ENCODE measurements around the gene MTFR1L. TPM values are rescaled to one million over a fixed set of nuclear protein-coding genes. Genes with fewer than 3 reads are reported as not detected.

MTFR1L gene
- total and polyA plus RNA-seq, 9 of the 15 experiments (the other 6 are each of a cell fraction or from before 2014, with no cell fraction given) = 41.4 to 98.5 (median 53.7) TPM

DNA sequence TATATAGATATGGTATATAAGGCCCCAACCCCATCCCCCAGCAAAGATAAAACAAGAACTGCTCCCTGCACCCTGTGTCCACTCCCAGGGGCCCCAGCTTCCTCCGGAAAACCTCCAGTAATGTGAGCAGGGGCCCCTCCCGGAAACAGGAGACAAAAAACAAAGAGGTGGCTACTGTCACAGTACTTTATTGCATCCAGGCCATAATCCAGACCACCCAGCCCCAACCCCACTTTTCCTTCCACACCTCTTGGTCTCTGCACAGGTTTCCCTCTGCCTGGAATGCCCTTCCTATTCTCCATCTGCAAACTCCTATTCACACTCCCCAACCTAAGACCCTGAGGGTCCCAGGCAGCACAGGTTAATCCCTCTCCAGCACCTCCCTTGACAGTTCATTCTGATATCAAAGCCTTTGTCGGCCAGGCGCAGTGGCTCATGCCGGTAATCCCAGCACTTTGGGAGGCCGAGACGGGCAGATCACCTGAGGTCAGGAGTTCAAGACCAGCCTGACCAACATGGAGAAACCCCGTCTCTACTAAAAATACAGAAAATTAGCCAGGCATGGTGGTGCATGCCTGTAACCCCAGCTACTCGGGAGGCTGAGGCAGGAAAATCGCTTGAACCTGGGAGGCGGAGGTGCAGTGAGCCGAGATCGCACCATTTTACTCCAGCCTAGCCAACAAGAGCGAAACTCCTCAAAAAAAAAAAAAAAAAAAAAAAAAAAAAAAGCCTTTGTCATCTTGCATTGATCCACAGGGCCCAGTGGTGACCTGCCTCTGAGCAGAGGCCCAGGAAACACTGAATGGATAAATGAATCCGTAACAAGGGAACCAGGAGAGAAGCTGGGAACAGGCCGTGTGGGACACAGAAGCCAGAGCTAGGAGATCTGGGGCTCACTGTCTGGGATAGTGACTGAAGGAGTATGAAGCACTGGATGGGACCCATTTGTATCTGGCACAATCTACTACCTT lies 41.8 kb downstream of the MTFR1L start (continued):
- TF ChIP-seq, protein P1, sequence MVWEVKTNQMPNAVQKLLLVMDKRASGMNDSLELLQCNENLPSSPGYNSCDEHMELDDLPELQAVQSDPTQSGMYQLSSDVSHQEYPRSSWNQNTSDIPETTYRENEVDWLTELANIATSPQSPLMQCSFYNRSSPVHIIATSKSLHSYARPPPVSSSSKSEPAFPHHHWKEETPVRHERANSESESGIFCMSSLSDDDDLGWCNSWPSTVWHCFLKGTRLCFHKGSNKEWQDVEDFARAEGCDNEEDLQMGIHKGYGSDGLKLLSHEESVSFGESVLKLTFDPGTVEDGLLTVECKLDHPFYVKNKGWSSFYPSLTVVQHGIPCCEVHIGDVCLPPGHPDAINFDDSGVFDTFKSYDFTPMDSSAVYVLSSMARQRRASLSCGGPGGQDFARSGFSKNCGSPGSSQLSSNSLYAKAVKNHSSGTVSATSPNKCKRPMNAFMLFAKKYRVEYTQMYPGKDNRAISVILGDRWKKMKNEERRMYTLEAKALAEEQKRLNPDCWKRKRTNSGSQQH (CRISPR knock-in tag; IDR thresholded peaks at IDR 0.05) = no peak; the same call in 1 of the 2 replicates
- TF ChIP-seq SLC30A9 (CRISPR knock-in tag; IDR thresholded peaks at IDR 0.05) (no peak), KLF10 (CRISPR knock-in tag; IDR thresholded peaks at IDR 0.05) (no peak), SIN3A (IDR thresholded peaks at IDR 0.05; ENCODE audit: borderline replicate concordance in 2 of 2, control insufficient read depth in 1 of 2, low read depth in 2 of 2, low read length in 2 of 2) (no peak; a peak in 1 of 4 replicates), IRF2 (CRISPR knock-in tag; IDR thresholded peaks at IDR 0.05) (no peak), BRCA1 (IDR thresholded peaks at IDR 0.05) (no peak), BRCA1 (CRISPR knock-in tag; IDR thresholded peaks at IDR 0.05) (no peak), TAF9B (IDR thresholded peaks at IDR 0.05; ENCODE audit: partially characterized antibody) (no peak), PHF20 (IDR thresholded peaks at IDR 0.05; ENCODE audit: partially characterized antibody) (peak; percentile 61), CBFB (CRISPR knock-in tag; IDR thresholded peaks at IDR 0.05) (no peak), FOXK1 (CRISPR knock-in tag; IDR thresholded peaks at IDR 0.05; ENCODE audit: borderline replicate concordance) (no peak; the same call in 1 of the 2 replicates), RB1 (IDR thresholded peaks at IDR 0.05; ENCODE audit: low read depth) (no peak; the same call in 1 of the 2 replicates), CAMTA2 (CRISPR knock-in tag; conservative IDR thresholded peaks at IDR 0.05) (no peak), ZNF41 (CRISPR knock-in tag; conservative IDR thresholded peaks at IDR 0.05) (no peak), POLR2A (conservative IDR thresholded peaks at IDR 0.05) (0 out of 2 replicates have a peak, but pooled peaks have one; percentile 43), TFAM (CRISPR knock-in tag; conservative IDR thresholded peaks at IDR 0.05) (no peak), PML (IDR thresholded peaks at IDR 0.05; ENCODE audit: low read length) (peak; percentile 21; the same call in 1 of the 2 replicates), MECOM (CRISPR knock-in tag; IDR thresholded peaks at IDR 0.05) (no peak), ZNF3 (CRISPR knock-in tag; IDR thresholded peaks at IDR 0.05) (no peak), ZNF507 (tag; conservative IDR thresholded peaks at IDR 0.05) (no peak), HNRNPL (IDR thresholded peaks at IDR 0.05; ENCODE audit: low read depth, low read length) (no peak), NR1H2 (CRISPR knock-in tag; IDR thresholded peaks at IDR 0.05) (no peak), CHCHD3 (CRISPR knock-in tag; IDR thresholded peaks at IDR 0.05) (no peak), CBX5 (IDR thresholded peaks at IDR 0.05; ENCODE audit: borderline replicate concordance, low read depth) (no peak), CHD2 (IDR thresholded peaks at IDR 0.05; ENCODE audit: low read depth, low read length) (no peak), ESRRA (IDR thresholded peaks at IDR 0.05; ENCODE audit: borderline replicate concordance, low read depth) (no peak), GABPB2 (CRISPR knock-in tag; conservative IDR thresholded peaks at IDR 0.05) (no peak)
- TF ChIP-seq, protein P2, sequence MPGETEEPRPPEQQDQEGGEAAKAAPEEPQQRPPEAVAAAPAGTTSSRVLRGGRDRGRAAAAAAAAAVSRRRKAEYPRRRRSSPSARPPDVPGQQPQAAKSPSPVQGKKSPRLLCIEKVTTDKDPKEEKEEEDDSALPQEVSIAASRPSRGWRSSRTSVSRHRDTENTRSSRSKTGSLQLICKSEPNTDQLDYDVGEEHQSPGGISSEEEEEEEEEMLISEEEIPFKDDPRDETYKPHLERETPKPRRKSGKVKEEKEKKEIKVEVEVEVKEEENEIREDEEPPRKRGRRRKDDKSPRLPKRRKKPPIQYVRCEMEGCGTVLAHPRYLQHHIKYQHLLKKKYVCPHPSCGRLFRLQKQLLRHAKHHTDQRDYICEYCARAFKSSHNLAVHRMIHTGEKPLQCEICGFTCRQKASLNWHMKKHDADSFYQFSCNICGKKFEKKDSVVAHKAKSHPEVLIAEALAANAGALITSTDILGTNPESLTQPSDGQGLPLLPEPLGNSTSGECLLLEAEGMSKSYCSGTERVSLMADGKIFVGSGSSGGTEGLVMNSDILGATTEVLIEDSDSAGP (CRISPR knock-in tag; IDR thresholded peaks at IDR 0.05) = no peak
- TF ChIP-seq, protein P3, sequence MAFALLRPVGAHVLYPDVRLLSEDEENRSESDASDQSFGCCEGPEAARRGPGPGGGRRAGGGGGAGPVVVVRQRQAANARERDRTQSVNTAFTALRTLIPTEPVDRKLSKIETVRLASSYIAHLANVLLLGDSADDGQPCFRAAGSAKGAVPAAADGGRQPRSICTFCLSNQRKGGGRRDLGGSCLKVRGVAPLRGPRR (CRISPR knock-in tag; IDR thresholded peaks at IDR 0.05) = no peak
